Amygdala (tissue), 56 donors: ENCODE measurements around the gene ERBB4.

Source experiments
- DNase-seq, 56 donors: peaks; one replicate each; lab custom pipeline; 2025; lab: John Stamatoyannopoulos, UW

Gene ERBB4

DNA sequence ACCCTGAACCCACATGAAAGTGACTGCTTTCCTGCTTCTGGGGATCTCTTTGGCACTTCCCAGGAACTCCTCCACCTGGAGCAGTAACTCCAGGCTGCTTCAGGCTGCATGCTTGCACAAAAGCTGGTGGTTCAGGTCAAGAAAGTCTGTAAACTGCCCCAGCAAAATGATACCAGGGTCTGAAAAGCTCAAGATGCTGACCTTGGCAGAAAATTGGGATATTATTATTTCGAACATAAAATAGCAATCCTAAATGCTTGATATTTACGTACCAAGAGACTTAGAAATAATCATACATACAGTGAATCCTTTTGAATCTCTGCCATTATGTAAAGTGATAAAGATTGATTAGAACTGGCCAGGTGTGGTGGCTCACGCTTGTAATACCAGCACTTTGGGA is 674.3 kb downstream of the ERBB4 start:
- no peak for DNase-seq

DNA sequence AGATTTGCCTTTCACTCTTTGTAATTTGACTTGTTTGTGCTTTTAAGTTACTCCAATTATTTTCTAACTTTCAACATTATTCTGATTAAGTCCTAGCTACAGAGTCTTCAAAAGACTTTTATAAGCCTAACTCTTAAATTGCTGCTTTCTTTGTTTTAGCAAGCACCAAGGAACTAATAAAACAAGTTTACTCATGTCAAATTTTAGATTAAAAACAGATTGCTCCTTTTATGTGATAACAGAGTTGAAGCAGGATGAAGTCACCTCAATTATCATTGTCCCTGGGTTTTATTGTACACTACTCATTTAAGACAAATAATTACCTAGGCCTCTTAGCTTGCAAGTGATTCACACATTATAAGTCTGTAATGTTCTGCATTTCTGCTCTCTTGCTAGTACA is 678.4 kb downstream of the ERBB4 start:
- DNase-seq, result no peak

DNA sequence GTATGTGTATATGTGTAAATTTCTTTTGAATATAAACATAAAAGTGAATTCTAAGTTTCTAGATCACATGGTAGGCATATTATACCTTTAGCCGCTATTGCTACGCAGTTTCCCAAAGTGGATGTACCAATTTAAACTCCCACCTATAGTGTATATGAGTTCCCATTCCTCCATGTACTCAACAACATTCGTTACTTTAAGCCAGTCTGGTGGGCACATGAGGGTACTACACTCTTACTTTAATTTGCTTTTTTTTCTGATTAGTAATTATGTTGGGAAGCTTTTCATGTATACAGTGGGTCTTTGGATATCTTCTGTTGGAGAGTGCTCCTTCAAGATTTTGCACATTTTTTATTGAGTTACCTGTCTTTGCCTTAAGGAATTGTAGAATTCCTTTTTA is 683.8 kb downstream of the ERBB4 start:
- DNase-seq, result no peak

DNA sequence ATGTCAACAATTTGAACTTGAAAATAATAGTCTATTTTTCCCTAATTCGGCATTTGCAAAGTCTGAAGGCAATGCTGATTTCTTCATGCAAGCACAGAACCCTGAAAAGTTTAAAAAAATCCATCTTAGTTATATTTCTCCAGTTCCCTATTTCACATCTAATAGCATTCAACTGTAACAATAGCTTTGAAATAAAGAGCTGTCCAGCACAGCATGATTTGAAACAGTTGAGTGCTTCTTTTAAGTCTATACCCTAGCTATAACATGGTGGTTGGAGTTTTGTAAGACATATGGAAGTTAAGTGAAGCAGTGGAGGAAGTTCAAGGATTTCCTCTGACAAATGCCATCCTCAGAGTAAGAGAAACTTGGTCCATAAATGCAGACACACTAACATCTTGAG is 691.9 kb downstream of the ERBB4 start:
- no peak for DNase-seq

DNA sequence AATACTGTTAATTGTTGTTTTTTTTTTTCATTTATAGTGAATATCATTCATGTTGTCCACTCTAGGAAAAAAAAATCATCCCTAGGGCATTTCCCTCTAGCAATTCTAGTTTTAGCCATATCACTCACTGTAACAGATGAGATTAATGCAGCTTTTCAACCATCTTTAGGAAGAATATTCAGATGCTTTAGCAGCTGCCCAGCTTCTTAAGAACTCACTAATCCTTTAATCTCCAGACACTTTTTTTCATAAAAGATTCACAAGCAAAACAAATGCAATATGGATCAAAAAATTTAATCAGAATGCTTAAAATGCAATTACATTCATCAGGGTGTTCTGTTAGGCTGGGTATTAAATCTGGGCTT is 692.6 kb downstream of the ERBB4 start:
- no peak for DNase-seq

DNA sequence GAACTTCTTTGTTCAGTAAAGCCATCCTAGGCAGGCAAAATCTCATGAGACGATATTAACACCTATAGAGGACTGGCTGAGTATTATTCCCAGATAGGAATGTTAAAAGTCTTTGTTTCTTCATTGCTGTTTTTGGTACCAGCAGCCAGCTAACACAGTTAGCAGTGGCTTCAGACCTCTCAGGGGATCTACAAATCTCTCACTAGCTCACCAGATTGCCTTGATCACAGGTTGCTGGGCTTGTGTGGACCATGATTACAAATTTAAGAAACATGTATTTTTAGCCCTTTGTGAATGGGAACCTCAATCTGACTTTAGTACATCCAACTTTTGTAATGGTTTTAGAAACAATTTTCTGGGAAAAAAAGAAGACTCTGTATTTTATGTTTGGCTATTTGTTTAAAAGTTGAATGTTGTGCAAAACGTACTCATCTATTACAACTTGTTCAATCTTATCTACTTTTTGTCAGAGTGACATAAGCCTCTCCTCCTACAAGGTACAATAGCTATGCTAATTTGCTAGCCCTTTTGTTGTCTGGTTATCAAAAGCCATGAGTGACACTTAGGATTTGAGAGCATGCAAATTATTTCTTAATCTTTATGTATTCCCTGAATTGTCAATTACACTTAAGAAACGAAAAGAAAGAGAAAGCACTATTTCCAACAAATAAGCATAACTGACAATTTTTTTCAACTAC is 693.1 kb downstream of the ERBB4 start:
- DNase-seq, result no peak

DNA sequence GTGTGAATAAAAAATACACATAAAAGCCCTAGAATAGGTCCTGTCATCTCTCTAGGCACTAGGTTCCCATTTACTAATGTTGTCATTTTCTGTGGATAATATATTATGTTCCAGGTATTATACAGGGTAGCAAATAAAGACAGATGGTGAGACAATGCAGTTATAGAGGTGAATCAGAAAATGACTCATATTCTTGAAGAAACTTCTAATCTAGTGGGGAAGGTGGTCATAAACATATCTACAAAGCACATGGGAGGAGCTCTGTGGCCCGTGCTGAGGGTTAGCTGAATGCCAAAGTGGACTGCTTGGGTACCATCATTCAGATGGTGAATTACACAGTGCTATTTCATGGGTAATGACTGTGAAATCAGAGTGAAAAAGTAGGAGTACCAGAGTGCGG is 700.9 kb downstream of the ERBB4 start:
- DNase-seq, result no peak

DNA sequence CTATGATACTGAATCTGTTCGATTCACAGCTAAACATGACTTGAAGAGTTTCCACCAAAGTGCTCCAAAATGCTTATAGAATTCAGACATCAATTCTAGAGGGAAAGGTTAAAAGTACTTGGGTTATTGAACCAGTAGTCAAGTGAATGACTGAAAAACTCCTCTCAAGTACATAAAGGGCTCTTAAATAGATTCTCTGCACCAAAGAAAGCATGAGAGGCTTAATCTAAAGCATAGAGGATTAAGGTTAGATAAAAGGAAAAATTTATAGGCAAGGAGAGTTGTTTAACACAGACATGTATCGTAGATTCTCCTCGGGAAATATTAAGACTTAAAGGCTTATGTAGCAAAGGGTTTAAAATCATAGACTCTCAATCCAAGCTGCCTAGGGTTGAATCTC is 701.4 kb downstream of the ERBB4 start:
- DNase-seq, result no peak

DNA sequence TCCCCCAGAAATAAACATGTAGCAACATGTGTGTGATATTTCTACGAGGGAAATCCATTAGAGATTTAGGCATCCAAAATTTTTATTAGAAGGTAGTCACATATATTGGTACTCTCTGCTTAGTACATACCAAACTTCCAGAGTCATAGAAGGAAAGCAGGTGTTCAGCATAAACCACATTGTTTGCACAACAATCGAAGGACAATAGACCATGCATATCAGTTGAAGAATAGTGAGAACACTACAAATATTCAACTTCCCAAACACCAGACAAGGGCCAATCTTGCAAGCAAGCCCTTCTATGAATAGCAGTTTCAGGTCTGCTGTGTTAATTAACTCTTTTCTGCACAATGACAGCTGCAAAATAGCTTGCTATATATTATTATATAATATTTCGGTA is 702.2 kb downstream of the ERBB4 start:
- no peak for DNase-seq

DNA sequence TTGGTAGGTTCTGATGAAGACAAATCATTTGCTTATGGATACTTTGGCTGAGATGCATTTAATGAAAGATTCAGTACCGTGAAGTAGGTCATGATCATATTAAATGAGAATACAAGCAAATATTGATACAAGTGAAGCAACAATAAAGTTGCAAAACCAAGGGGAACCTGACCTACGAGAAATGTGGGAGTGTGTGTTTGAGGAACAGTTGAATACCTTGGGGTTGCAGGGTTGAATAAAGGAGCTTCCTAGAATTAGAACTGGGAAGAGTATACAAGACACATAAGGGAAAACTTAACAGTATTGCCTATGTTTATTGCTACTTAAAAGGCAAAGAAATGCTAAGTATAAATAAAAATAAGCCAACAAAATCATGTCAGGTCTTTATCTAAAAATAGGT is 702.9 kb downstream of the ERBB4 start:
- no peak for DNase-seq

DNA sequence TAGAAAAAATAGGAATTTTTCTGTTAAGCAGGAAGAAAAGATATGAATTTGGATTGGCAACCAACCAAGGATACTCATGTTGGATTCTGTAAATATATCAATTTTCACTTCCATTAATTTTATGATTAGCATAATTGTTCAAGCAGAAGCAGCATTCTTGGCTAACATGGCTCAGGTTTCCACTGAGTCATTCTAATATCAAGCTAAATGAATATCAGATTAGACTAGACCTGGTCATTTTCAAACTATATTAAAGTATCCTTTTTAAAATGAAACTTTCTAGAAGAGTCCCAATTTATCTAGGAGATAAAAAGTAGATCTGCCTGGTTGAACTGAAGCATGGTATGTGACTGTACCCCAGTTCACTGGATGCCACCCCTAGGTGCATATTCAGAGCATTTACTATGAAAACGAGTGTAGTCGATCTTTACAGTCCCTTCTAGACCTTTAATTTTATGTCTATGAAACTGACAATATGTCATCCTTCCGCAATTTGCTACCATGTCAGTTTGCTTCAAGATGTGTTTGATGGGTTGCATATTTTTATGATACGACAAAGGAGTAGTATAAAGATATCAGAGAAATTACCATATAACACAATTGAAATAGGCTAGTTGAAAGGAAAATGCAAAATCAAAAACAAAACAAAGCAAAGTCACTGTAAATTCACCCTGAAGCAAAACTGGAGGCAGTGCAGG is 704.9 kb downstream of the ERBB4 start:
- no peak for DNase-seq

DNA sequence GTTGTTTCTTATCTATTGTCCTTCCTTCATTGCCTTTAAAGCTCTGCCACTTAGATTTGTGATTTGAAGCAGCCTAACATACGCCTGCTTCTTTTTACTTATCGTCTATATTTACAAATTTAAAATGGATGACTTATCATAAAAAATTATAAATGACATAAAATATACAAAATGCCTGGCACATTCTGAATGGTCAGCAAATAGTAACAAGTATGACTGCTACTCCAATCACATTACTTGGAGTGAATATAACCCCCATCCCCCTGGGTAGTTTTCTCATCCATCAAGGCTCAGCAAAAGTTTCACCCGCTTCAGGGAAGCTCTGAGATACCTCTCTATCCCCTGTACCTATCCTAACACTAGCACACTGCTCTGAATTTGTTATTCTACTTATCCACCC is 708.9 kb downstream of the ERBB4 start:
- no peak for DNase-seq

DNA sequence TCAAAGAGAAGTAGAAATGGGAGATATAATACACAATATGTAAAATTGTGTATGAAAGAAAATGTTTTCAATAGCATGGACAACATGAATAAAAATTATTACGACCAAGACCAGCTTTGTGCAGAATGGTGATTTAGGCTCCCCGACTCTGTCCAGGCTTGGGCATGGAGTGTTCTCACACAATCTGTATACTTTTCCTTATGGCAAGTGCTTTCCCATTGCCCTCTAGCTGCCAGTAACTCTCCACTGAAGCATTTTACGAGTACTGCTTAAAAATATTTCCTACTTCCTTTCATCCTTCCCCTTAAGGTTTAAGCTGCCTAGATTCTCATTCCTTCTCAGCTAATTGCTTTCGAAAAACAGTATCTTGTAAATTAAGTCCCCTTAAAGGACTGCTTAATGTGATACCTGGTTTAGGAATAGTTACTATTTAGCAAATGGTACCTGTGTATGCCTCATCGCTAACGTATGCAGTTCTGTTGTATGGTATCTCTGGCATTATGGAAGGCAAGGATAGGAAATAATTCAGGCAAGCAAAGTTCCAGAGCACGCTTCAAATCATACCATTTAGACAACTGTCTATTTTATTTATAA is 714.6 kb downstream of the ERBB4 start:
- no peak for DNase-seq

DNA sequence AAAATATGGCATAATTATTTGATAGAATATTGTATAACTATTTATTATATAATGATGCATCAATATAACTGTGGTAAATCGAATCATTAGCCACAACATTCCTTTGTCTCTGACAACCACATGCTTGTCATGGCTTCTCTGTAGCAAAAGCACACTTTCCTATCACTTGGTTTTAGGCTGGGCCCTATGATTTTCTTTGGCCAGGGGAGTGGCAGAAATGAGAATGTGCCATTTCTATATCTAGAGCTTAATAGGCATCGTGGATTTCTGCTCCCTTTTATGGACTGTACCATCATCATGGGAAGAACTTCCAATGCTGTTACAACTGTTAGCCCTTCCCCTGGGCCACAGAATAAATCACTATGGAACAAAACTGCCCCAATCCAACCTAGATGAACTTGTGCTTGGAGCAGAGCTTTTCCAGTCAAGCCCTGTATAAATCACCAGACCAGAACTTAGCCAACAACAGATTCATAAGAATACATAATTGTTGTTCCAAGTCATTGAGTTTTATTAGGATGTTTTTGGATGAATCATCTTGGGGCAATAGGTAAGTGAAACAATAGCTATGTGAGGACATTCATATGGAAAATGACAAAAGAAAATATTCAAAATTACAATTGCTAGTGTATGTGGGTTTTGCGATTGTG is 715.8 kb downstream of the ERBB4 start:
- DNase-seq, result no peak

DNA sequence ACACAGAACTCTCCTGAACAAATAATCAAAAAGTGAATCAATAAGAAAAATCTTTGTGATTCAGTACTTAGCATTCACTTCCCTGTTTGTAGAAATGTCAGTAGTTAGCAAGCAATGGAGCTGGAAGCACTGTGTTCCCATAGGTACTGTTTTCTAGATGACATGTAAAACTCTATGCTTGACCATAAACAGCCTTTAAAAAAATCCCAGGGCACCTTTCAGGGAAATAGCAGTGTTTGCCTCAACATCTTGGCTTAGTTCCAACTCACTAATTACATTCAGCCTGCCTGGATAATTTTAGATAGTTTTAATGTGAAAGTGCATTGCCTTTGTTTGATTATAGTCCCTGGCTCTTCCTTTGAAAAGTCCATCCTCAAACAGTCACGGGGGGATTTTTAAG is 721.8 kb downstream of the ERBB4 start:
- no peak for DNase-seq

DNA sequence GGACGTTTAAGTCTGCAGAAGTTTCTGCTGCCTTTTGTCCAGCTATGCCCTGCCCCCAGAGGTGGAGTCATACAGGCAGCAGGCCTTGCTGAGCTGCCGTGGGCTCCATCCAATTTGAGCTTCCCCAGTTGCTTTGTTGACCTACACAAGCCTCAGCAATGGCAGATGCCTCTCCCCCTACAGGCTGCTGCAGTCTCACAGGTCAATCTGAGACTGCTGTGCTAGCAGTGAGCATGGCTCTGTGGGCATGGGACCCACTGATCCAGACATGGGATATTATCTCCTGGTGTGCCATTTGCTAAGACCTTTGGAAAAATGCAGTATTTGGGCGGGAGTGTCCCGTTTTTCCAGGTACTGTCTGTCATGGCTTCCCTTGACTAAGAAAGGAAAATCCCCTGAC is 726.0 kb downstream of the ERBB4 start:
- no peak for DNase-seq

DNA sequence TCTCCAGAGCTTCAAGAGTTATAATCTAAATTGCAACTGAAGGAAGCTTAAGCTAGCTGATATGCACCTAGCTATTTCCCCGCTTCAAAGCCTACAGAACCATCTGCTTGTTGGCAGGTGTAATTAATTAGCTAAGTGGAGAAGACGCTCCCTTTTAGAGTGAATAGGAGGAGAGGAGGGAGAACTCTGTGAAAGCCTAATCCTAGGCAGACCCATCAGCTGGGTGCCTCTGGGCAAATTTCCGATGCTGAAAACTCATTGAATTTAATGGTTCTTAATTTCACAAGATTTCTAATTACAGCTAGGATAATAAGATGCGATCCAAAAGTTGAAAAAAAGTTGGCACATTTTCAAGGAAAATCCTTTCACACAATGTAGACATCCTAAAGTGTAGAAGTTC is 735.9 kb downstream of the ERBB4 start:
- peak in 2 of 56 donors; percentile 1 to 6 for DNase-seq

DNA sequence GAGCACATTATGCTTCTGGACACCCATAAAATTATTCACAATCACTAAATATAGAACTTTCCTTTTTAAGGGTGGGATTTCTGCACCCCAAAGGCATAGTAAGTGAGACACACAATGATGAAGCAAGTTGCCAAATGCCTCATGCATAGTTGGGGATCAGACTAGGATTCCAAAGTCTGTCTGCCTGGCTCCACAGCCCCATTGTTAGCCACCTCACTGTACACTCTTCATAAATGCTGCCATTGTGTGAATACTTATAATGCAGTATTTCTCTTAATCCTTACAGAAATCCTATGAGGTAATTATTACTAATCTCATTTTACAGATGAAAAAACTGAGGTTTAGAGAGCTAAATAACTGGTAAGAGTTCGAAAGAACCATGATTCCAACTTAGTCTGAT is 738.6 kb downstream of the ERBB4 start:
- DNase-seq, result peak in 6 of 56 donors; percentile 1 to 17 (median 4)

DNA sequence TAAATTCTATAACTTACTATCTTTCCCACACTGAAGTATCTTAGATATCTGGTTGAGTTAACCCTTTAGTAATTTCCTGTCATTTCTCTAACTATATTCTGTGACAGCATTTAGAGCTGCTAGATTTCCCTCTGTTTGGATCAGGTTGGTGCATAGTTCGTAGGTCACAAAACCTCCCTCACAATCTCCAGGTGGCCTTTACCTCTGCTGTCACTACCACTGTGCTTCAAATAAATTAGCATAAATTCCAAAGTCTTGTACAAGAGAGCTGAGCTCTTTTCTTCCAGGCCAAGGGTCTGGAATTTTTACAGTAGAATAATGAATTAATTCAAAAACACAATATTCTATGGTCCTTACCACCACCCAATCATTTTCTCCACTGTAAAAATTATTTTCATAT is 739.7 kb downstream of the ERBB4 start:
- no peak for DNase-seq

DNA sequence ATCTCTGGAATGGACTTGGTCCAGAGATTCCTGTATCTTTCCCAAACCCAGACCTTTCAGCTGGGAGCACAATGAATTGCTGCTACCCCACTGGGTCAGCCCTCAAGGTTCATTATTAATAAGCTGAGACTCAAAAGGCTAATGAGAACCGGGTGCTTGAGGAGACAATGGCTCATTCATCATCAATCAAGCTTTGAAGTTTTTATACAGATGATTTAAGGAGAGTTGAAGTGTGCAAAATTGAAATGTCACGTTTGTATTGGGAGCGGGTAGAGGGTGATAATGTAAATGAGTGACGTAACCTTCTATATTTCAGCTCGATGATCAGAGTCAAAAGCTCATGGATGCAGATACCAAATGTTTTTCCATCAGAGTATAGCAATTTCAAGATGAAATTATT is 744.9 kb downstream of the ERBB4 start:
- no peak for DNase-seq

DNA sequence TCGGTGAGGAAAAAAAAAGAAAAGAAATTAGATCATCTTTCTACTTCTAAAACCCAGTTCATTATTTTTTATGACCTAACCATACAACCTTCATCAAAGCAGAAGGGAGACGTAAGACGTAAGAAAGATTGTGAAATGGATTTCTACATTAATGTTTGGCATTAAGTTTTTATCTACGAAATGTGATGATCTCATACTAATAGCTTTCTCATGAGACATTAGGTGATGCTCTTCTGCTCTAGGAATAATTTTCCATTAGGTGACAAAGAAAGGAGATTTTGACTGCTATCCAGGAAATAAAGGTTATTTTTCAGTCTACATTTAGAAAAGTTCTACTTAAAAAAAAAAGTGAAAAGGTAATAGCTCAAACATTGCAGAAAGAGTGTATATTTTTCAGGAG is 748.6 kb downstream of the ERBB4 start:
- DNase-seq, result no peak

DNA sequence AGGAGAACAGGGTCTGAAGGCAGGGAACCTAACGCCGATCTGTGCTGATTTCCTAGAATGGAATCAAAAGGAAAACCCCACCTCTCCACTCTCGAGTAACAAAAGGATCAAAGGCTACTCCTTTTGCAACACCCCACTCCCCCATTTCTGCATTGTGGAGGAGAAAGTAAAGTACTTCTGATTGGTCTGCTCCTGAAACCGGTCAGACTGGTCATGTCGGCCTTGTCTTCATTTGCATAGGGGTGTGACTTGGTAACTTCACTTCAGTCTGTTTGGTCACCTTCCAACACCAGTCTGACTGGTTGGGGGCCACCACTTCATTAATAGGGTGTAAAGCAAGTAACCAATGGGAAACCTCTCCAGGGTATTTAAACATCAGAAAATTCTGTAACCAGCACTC is 771.9 kb downstream of the ERBB4 start:
- no peak for DNase-seq
